ENCODE data around the gene TSPAN10. TPM values are rescaled to one million over a fixed set of nuclear protein-coding genes. Genes with fewer than 3 reads are reported as not detected.

The TSPAN10 gene
- total RNA-seq, 1 experiment from 2014 or later = 4.0 TPM

DNA sequence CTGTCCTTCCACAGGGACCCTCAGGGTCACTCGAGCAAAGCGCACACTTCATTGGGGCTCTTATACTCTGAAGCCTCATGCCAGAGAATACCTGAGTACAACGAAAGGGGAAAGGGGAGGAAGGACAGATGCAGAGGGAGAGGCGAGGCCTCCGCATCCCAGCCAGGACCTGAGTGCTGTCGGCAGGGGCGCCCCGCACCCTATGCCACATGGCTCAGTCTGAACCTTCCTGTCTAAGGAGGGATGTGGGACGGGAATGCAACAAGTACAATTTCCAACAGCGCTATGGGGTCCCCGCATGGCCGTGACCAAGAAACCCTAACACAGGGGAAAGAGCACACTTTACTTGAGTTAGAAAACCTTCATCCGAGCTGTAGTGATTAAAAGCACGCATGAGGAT is 45.0 kb upstream of the TSPAN10 start:
- H3K27me3 Mint-ChIP-seq (ENCODE audit: insufficient read depth, unreplicated experiment) = no peaks in the 10 kb centered on the region
- peaks cover 3% of the 10 kb centered on the region for H3K36me3 ChIP-seq (ENCODE audit: control insufficient read depth, insufficient read depth, low read length)
- intact Hi-C loops (cut with micrococcal nuclease; ENCODE audit: unreplicated experiment) = no loop called here
- H3K36me3 Mint-ChIP-seq (ENCODE audit: insufficient read depth, unreplicated experiment) = peaks cover 97% of the 10 kb centered on the region
- no peak overlapping the region for H3K4me3 Mint-ChIP-seq (ENCODE audit: unreplicated experiment)
- no peak overlapping the region for H3K27ac Mint-ChIP-seq (ENCODE audit: unreplicated experiment)
- H3K9me3 Mint-ChIP-seq (ENCODE audit: unreplicated experiment) = no peaks in the 10 kb centered on the region
- DNase-seq = no peak
- ChIA-PET POLR2A (no interaction called here), CTCF (no interaction called here)
- H3K4me1 ChIP-seq = no peaks in the 10 kb centered on the region
- H3K9me3 ChIP-seq = no peaks in the 10 kb centered on the region
- H3K4me3 ChIP-seq (ENCODE audit: low read depth, low read length) = no peak overlapping the region
- BruUV-seq (replicated peaks) = no TSS peak
- TF ChIP-seq, protein P1, sequence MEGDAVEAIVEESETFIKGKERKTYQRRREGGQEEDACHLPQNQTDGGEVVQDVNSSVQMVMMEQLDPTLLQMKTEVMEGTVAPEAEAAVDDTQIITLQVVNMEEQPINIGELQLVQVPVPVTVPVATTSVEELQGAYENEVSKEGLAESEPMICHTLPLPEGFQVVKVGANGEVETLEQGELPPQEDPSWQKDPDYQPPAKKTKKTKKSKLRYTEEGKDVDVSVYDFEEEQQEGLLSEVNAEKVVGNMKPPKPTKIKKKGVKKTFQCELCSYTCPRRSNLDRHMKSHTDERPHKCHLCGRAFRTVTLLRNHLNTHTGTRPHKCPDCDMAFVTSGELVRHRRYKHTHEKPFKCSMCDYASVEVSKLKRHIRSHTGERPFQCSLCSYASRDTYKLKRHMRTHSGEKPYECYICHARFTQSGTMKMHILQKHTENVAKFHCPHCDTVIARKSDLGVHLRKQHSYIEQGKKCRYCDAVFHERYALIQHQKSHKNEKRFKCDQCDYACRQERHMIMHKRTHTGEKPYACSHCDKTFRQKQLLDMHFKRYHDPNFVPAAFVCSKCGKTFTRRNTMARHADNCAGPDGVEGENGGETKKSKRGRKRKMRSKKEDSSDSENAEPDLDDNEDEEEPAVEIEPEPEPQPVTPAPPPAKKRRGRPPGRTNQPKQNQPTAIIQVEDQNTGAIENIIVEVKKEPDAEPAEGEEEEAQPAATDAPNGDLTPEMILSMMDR (IDR thresholded peaks at IDR 0.05; ENCODE audit: insufficient read depth in 1 of 2, low read depth in 1 of 2, low read length in 1 of 2, severe bottlenecking in 1 of 2, unreplicated experiment in 1 of 2) = no peak
- H3K27me3 ChIP-seq (replicated peaks; ENCODE audit: control insufficient read depth, insufficient read depth, low read length) = no peaks in the 10 kb centered on the region
- H3K4me1 Mint-ChIP-seq (ENCODE audit: low read depth, unreplicated experiment) = no peaks in the 10 kb centered on the region

DNA sequence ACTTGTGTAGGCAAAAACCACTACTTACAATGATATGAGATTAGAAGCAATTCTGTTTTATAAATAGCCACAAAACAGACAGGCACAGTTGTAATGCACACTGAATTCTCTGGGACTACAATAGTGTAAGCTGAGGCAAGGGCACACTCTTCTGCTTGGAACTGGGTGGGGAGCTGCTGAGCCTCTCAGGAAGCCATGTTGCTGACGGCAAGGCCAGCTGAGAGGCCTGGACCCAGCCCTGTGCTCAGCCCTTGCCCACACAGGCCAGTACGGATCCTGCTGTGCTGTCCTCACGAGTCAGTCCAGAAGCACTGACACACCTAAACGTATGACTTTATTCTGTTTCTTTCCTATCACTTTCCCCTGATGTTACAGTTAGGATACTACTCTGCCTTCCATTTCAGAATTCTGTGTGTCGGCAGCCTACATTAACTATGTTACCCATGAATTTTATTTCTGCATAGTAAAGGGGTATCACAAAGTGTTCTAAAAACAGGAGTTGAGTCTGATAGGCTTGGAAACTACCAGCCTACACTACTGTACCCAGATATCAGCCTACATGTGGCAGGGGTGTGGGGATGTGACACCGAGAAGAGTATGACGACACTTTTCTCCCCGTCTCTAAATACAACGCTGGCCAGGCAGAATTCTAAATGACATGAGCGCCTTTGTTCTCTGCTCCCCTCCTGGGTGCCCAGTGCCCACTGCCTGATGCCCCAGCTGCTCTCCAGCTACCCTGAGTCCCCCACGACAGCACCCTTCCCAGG is 43.7 kb upstream of the TSPAN10 start:
- peaks cover 97% of the 10 kb centered on the region for H3K36me3 Mint-ChIP-seq (ENCODE audit: insufficient read depth, unreplicated experiment)
- Histone ChIP-seq H3K4me3 (ENCODE audit: low read depth, low read length) (no peak overlapping the region), H3K27me3 (replicated peaks; ENCODE audit: control insufficient read depth, insufficient read depth, low read length) (no peaks in the 10 kb centered on the region), H3K36me3 (ENCODE audit: control insufficient read depth, insufficient read depth, low read length) (peaks cover 5% of the 10 kb centered on the region), H3K9me3 (no peaks in the 10 kb centered on the region), H3K4me1 (no peaks in the 10 kb centered on the region)
- no peak for DNase-seq
- POLR2A ChIA-PET = no interaction called here
- CTCF ChIA-PET = no interaction called here
- no peak overlapping the region for H3K27ac Mint-ChIP-seq (ENCODE audit: unreplicated experiment)
- H3K27me3 Mint-ChIP-seq (ENCODE audit: insufficient read depth, unreplicated experiment) = no peaks in the 10 kb centered on the region
- intact Hi-C loops (cut with micrococcal nuclease; ENCODE audit: unreplicated experiment) = no loop called here
- BruUV-seq (replicated peaks) = no TSS peak
- no peaks in the 10 kb centered on the region for H3K4me1 Mint-ChIP-seq (ENCODE audit: low read depth, unreplicated experiment)
- TF ChIP-seq, protein P1 (IDR thresholded peaks at IDR 0.05; ENCODE audit: insufficient read depth in 1 of 2, low read depth in 1 of 2, low read length in 1 of 2, severe bottlenecking in 1 of 2, unreplicated experiment in 1 of 2) = no peak
- no peak overlapping the region for H3K4me3 Mint-ChIP-seq (ENCODE audit: unreplicated experiment)
- H3K9me3 Mint-ChIP-seq (ENCODE audit: unreplicated experiment) = no peaks in the 10 kb centered on the region

DNA sequence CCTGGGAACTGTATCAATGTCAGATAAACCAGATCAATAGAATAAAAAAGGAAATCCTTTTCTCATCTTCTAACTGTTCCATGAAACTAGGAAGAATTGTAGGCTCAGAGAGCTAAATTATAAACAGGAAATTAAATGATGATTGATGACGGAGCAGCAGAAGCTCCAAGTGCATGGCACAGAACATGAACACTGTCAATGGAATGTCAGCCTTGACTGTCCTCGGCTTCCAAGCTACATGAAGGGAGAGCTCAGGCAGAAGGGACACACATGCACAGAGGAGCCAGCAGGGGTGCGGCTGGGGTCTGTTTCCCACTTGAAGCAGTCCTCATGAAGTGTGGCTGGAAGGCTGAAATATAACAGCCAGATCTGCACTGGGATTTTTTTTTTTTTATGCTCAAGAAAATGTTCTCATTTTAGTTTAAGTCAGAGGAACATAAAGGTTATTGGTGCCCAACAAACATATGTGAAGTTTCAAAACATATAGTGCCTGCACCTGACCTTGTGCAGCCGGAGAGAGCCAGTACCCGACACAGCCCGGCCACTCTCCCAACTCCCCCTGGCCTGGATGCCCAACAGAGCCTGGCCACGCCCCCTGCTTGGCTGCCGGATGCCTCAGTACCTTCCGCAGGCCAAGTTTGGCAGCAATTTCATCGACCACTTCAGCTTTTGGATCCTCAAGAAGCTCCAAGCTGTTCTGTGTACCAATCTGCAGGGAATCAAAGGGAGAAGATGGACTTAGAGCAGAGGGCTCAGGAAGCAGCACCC is 37.1 kb upstream of the TSPAN10 start:
- H3K27me3 ChIP-seq (replicated peaks; ENCODE audit: control insufficient read depth, insufficient read depth, low read length) = no peaks in the 10 kb centered on the region
- POLR2A ChIA-PET = no interaction called here
- Mint-ChIP-seq H3K27me3 (ENCODE audit: insufficient read depth, unreplicated experiment) (no peaks in the 10 kb centered on the region), H3K9me3 (ENCODE audit: unreplicated experiment) (no peaks in the 10 kb centered on the region), H3K27ac (ENCODE audit: unreplicated experiment) (no peak overlapping the region), H3K4me1 (ENCODE audit: low read depth, unreplicated experiment) (no peaks in the 10 kb centered on the region), H3K36me3 (ENCODE audit: insufficient read depth, unreplicated experiment) (peaks cover 89% of the 10 kb centered on the region), H3K4me3 (ENCODE audit: unreplicated experiment) (no peak overlapping the region)
- DNase-seq = no peak
- H3K36me3 ChIP-seq (ENCODE audit: control insufficient read depth, insufficient read depth, low read length) = peaks cover 7% of the 10 kb centered on the region
- intact Hi-C loops (cut with micrococcal nuclease; ENCODE audit: unreplicated experiment) = loop anchor here (2.0 kb wide), 2 partner anchors 43 to 81 kb away; no protein-coding TSS in a partner anchor
- no TSS peak for BruUV-seq (replicated peaks)
- H3K4me1 ChIP-seq = no peaks in the 10 kb centered on the region
- CTCF ChIA-PET = interaction anchor here (0.6 kb wide), 1 partner anchor 126 kb away, joined by 3 read pairs; no protein-coding TSS in a partner anchor
- TF ChIP-seq, protein P1 (IDR thresholded peaks at IDR 0.05; ENCODE audit: insufficient read depth in 1 of 2, low read depth in 1 of 2, low read length in 1 of 2, severe bottlenecking in 1 of 2, unreplicated experiment in 1 of 2) = no peak
- H3K4me3 ChIP-seq (ENCODE audit: low read depth, low read length) = no peak overlapping the region
- no peaks in the 10 kb centered on the region for H3K9me3 ChIP-seq

All from Caco-2 (cell line).